NCI-H345 treated with DMSO at 0.1 percent for 48 hours (cell line): ENCODE data around the gene CELF2.
A peak's percentile ranks its signal among the peaks of the same experiment; 100 is the strongest.
"Not testable (repeated sequence)": the region's sequence is repeated elsewhere in the genome, so short reads cannot be mapped to it uniquely, and the experiment has no call there.

Experiments
- DNase-seq: peaks from one replicate; lab custom pipeline; 2025; ENCODE audit not compliant: unreplicated experiment; lab: John Stamatoyannopoulos, UW

Gene CELF2

DNA sequence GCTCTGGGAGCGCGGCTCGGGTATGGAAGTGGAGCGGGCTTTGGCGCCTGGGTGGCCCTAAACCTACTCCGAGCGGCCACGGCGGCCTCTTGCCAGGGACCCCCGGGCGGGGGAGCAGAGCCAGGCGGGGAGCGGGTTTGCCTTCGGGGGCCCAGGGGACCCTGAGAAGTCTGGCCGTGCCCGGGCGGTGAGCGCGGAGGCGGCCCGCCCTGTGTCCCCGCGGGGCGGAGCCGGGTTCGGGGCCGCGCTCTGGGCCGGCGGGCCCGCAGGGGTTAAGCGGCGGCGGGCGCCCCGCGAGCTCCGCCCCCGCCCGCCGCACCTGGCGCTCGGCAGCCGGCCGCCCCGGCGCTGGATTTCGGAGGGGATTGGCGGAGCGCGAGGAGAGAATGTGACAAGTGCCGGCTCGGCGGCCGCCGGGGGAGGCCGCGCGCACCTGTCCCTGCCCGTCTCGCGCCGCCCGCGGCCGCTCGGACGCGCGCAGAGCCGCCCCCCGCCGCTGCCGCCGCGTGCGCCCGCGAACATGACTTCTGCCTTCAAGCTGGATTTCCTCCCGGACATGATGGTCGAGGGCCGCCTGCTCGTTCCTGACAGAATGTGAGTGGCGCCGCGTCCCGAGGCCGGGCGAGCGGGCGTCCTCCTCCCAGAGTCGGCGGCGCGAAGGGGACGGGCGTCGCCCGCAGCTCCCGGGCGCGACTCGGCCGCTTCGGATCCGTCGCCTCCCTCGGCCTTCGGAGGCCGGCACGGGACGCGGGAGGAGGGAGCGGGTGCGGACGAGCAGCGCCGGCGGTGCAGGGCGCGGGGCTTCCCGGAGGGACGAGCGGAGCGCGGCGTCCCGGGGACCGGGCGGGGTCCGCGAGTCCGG, at the start of gene CELF2:
Gene CELF2, plus strand, starts transcription at position 303 of the 862 bp plus-strand sequence. Its CDS starts 218 bp downstream, at position 521.
- DNase-seq: peak; percentile 28

DNA sequence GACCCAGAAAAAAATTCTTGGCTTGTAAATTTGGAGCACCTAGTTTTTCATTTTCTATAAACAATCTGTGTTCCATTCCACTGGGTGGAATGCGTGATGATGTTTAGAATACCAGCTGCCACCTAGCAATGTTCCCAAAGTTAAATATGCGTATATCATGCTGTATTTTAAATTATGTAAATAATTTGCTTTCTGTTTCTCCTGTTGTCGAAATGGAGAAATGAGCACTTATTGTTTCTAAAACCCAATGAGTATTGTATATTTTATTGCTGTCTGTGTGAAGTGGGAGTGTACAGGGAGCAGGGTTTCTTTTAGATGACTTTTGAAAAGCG, 49.4 kb upstream of the CELF2 start:
- no peak for DNase-seq

DNA sequence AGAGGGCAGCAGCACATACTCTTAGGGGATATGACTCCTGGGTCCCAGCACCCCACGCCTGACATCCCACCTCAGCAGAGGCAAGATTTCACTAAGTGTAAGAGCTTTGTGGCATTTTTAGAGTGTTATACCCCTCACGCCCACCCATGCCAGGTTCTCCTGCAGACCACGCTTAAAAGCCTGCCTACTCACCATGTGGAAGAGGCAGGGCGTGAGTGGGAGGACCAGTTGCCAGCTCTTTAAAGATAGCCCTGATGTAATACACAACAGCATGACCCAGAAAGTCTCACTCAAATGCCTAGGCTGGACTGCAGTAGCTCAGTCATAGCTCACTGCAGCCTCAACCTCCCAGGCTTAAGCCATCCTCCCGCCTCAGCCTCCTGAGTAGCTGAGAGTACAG, 44.4 kb upstream of the CELF2 start:
- DNase-seq: no peak

DNA sequence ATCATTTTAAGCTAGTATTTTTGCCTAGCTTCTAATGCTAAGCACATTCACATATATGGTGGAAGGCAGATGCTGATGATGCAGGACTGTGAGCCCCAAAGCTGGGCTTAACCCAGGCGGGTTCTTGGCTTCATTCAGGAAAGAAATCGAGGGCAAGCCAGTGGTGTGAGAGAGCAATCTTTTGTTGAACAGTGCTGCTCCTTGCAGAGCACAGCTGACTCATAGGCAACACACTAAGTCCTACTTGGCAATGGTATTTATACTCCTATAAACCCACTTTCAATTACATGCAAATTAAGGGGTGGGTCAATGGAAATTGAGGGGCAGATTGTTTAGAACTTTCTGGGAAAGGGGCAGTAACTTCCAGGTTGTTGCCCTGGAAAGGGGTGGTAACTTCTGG, 42.0 kb upstream of the CELF2 start:
- DNase-seq: no peak

DNA sequence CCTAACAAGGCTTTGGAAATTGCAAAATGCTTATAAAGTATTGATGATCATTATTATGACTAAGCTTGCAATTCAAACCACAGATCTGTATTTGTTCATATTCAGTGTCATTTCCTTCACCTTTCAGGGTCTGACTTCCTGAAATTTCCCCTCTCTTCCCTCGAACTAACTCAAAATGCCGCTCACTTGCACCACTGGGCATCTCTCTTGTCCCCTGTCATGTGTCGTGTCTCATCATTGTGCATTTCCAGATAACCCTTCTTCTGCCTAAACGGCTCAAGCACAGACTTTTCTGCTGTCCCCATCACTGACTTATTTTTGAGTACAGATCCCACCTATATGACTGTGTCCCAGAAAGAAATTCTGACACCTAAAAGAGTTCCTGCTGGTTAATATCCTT, 41.0 kb upstream of the CELF2 start:
- DNase-seq: no peak

DNA sequence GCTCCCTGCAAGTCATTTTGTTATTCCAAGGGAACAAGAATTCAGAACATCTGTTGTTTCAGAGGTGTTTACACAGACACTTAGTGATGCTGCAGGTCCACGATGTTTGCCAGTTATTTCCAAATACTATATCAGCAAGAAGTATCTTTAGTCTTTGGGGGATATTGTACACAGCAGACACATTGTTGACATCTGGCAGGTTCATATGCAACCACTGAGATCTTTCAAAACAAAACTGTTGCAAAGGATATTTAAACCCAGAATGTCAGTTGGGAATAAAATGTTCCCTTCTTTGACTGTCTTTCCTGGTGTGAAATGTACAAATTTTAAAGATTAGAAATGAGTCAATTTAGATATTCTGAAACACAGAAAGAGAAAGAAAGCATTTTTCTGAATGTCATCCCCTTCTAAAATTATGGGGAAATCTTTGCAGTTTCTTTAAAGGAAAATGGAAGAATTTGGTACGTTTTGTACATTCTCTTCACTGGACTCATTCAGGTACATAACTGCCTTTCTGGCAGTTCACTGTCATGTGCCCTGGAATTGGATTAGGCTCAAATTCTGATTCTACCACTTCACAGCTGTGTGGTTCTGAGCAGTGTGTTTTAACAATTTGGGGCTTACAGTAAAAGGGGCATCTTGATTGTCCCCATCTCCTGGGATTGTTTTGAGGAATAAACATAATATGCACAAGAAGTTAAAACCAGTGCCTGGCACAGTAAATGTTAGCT, 40.3 kb upstream of the CELF2 start:
- DNase-seq: no peak

DNA sequence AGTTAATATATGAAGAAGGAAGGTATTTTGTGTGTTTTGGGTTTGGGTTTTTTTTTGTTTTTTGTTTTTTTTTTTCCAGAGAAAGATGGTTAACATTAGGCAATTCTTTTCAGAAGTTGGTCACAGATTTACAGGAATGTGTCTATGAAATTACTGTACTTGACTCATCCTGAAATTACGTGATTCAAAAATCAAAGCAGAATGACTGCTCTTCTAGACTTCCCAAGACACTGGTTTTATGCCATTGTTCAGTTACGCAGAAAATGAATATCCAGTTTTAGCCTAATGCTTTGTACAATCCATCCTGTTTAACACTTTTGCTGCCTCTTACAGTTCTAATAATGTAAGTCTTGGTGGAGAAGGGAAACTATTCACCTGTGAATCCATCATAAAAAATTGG, 39.7 kb upstream of the CELF2 start:
- DNase-seq: no peak

DNA sequence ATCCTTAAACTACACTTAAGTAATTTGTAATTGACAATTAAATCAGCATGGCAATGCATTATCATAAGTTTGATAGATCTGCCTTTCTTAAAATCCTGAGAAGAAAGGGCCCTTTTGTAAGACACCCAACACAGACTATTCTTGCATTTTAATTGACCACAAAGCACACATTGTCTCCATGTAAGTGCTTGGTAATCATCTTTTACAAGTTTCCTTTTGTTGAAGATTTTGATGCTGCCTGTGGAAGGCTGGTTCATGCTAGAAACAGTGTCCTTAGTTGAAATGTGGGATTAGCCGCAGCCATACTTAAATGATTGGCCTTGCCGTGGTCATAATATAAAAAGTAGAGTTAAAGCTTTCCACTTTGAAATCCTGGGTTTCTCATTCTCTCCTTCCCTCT, 32.3 kb upstream of the CELF2 start:
- DNase-seq: no peak

DNA sequence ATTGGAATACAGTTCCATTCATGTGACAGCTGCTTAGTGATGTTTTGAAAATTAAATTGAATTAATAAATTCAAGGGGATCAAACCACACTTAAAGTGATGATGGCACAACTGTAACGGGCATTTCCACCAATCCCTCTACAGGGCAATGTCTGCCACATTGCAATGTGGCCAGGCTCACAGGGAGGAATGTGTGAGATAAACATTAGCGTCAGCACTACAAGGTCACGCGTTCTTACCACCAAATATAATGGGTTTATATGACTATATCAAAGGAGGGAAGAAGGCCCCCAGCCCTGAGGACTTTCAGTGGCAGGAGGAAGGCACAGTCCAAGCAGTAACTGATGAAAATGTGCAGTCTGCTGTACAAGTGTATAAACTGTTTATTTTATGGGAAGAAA, 31.1 kb upstream of the CELF2 start:
- DNase-seq: no peak

DNA sequence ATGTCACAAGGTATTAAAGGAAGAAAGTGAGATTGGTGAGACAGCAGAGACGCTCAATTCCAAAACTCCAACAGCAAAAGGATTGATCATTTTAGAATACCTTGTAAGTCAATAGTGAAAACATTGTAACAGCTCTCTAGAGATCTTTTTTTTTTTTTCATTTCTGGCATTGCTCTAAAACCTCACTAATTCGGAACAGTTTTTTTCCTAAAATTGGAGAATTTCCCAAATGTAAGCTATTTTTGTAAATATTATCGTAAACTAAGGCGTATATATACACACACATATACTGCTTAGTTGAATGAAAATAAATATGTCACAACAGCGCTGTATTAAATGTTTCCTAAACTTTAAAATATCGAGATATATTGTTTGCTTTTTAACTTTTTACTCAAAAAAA, 30.6 kb upstream of the CELF2 start:
- DNase-seq: no peak

DNA sequence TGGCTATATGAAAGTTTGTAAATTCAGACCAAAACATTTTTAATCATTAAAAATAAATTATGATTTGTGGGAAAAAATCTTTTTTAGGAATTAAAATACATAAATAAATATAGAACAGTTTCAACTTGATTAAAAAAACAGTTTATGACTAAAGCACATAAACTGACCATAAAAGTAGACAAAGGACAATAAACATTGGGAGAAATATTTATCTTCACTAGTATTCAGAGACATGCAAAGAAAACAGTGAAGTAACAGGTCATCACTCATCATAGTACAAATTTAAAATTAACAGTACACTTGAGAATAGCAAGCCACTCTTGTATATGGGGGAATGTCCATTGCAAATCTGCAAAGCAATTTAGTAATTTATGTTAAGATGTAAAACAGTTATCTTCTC, 28.0 kb upstream of the CELF2 start:
- no peak for DNase-seq

DNA sequence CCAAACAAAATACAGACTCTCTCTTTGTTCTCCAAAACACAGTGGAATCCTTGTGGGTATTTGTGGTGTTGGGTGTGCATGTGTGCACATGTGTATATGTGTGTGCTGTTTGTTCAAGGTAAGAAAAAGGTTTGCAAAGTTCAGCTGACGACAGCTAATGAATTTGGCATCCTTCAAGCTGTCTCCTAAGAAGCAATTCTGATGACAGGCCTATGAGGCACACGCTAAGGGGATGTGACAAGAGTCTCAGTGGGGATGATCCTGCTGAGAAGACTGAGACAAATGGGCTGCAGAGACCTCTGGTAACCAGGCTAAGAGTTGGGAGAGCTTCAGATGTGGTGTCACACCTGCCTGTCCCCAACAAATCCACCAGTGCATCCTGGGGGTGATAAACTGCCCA, 26.5 kb upstream of the CELF2 start:
- no peak for DNase-seq

DNA sequence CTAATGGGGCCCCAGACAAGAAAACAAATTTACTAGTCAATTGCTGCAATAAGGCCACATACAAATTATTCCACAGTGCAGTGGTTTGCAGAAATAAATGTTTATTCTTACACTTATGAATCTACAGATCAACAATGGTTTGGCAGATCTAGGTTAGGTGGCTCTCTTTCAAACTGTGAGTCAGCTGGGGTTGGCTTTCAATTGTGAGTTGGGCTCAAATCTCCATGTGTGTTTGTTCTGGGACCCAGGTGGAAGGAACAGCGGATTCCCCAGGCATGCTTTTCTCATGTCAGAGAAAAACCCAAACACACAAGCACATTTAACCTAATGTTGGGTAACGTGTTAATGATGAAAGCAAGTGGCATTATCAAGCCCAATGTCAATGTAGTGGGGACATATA, 25.6 kb upstream of the CELF2 start:
- no peak for DNase-seq

DNA sequence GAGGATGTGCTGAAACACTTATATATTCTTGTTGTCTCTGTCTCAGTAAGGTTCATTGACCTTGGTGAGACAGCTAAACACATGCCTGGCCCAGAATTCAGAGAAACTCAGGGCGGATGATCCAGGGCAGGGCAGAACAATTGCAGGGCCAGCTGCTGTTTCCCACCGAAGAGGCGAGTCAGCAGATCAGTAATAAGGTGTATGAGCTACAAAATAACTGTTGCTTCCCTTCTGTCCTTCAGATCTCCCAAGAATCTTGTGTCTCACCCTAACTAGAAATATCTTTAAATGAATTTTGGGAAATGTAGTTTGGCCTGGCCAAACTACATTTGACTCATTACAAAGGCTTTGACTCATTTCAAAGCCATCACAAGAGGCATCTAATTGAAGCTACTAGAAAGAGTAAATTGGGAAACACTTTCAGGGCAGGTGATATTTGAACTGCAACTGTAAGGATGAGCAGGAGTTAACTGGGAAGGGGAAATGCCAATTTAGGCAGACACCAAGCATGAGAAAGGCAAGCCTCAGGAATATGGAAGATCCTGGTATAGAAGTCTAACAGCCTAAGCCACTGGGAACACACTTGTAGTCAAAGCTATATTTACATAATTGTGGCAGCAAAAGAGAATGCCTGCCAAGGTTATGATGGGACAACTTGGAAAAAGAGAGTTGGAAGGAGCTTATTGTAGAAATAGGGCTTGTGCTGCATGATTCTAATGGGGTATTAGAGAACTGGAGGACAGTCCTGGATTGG, 24.5 kb upstream of the CELF2 start:
- no peak for DNase-seq

DNA sequence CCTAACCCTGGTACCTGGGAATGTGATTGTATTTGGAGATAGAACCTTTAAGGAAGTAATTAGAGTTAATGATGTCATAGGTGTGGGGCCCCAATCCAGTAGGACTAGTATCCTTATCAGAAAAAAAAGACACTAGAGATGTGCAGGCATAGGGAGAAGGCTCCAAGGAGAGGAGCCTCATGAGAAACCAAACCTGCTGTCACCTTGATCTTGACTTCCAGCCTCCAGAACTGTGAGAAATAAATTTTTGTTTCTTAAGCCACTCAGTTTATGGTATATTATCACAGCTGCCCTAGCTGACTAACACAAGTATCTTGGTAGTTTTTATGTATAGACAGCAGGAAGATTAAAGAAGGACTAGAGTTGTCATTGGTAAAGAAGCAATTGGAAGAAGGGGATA, 23.9 kb upstream of the CELF2 start:
- no peak for DNase-seq

DNA sequence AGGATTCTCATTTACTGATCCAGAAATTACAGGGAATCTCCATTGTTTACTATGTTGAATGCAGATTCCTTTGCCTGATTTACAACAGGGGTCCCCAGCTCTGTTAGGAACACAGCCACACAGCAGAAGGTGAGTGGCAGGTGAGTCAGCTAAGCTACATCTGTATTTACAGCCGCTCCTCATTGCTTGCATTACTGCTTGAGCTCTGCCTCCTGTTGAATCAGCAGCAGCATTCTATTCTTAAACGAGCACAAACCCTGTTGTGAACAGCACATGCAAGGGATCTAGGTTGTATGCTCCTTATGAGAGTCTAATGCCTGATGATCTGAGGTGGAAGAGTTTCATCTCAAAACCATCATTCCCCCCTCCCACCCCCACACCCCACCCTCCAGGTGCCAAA, 23.3 kb upstream of the CELF2 start:
- DNase-seq: no peak

DNA sequence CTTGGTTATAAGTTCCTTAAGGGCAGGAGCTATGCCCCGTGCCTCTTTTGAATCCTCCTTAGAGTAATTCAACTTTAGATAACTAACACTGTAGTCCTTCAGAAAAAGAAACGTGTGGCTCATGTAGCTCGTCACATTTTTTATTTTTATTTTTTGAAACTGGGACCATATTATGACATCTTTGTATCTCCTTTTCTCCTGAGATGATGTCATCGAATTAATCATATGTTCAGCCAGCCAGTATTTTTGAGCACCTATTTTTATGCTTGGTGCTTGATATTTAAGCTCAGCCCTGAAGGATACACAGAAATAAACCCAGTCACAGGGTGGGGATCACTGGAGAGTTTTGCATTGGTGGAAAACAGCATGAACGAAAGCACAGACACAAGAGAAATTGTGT, 22.6 kb upstream of the CELF2 start:
- DNase-seq: no peak

DNA sequence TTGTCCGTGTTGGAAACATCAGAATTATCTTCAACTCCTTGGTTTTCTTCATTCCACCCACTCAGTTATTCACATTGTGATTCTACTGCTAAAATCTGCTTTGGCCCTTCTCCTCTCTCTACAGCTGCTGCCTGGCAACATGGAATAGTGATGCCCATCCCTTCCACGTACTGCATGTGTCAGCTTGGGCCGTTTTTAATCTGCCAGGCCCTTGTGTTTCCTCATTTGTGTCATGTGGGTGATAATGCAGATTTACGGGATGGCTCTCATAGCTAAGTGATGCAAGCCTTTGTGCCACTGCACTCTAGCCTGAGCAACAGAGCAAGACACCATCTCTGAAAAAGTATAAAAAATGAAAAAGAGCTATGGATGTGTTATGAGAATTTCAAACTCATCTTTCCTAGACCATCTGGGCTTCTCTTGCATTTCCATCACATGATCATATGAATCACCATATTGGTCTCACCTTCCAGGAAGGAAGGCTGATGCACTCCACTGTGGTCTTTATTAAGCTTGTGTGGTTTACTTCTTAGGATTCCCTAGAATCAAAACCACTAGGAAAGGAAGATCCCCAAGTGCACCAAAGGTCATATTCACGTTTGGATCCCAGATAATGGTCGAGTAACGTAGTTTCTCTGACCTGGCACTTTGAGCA, 20.6 kb upstream of the CELF2 start:
- no peak for DNase-seq

DNA sequence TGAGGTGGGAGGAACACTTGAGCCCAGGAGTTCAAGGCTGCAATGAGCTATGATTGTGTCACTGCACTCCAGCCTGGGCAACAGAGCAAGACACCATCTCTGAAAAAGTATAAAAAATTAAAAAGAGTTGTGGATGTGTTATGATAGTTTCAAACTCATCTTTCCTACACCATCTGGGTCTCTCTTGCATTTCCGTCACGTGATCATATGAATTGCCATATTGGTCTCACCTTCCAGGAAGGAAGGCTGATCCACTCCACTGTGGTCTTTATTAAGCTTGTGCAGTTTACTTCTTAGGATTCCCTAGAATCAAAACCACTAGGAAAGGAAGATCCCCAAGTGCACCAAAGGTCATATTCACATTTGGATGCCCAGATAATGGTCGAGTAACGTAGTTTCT, 18.2 kb upstream of the CELF2 start:
- not testable (repeated sequence) for DNase-seq

DNA sequence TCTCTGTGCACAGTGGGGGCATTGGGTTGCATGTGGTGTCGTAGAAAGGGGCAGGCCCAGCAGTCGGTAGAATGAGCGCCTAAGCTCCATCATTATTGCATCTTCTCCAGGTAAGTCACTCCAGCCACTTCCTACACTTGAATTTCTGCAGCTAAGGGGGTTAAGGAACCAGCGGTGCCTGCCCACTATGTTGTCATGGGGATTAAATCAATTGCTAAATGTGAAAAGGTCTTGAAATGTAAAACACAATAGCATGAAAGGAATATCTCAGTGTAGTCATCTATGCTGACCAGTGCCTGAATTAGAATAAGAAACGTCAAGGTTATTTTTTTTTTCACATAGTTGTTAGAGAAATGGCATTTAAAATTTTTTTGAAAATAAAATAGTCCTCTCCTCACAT, 15.2 kb upstream of the CELF2 start:
- DNase-seq: no peak

DNA sequence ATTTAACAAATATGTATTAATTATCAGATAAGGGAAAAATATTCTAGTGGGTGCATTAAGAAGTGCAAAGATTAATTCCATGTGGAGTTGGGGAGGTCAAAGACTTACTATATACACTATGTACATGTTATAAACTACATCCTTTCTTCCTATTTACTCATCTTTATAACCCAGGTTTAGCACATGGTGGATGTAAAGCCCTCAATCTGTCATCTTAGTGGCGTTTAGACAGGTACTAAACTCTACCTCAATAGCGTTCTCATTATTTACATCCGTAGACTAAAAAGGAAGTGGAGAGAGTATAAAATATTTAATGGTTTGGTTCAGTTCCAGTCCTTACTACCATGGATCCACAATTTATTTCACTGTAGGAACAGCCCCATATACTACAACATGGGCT, 14.8 kb upstream of the CELF2 start:
- DNase-seq: no peak
